Activated naive CD4-positive, alpha-beta T cell treated with anti-CD3 and anti-CD28 coated beads, Interleukin-2, amount 50 U/mL, for 72 hours (primary cell): ENCODE data around the gene CHST4. TPM values are rescaled to one million over a fixed set of nuclear protein-coding genes. Genes with fewer than 3 reads are reported as not detected.
"Not testable (repeated sequence)": the region's sequence is repeated elsewhere in the genome, so short reads cannot be mapped to it uniquely, and the experiment has no call there.

Experiments
- ATAC-seq, 2 donors: fragments of 150-1000 bp; cut with Tn5 transposase; 2 replicates each; pipeline ENCODE4 v1.10.0; 2021; ENCODE audit warnings: mild to moderate bottlenecking in 2 of 2, moderate library complexity in 2 of 2
- DNase-seq, 2 donors: peaks; one replicate each; pipeline ENCODE4 v3.0.0; 2021 to 2022; ENCODE audit warnings: low spot score in 2 of 2
- H3K27ac Mint-ChIP-seq, 2 donors: one replicate each; pipeline ENCODE4 v1.8.0; 2022; ENCODE audit warnings: mild to moderate bottlenecking in 2 of 2, mixed read lengths in 2 of 2
- H3K36me3 Mint-ChIP-seq, 2 donors: one replicate each; pipeline ENCODE4 v1.8.0; 2022; ENCODE audit warnings: mixed read lengths in 2 of 2
- H3K9me3 Mint-ChIP-seq, 2 donors: one replicate each; pipeline ENCODE4 v1.8.0; 2022; ENCODE audit warnings: mixed read lengths in 2 of 2
- total RNA-seq, 2 donors: library from RNA; stranded (reverse); gene quantifications; one replicate each; pipeline ENCODE4 v1.2.3, GENCODE V29; 2022

Gene CHST4
- total RNA-seq = not detected

DNA sequence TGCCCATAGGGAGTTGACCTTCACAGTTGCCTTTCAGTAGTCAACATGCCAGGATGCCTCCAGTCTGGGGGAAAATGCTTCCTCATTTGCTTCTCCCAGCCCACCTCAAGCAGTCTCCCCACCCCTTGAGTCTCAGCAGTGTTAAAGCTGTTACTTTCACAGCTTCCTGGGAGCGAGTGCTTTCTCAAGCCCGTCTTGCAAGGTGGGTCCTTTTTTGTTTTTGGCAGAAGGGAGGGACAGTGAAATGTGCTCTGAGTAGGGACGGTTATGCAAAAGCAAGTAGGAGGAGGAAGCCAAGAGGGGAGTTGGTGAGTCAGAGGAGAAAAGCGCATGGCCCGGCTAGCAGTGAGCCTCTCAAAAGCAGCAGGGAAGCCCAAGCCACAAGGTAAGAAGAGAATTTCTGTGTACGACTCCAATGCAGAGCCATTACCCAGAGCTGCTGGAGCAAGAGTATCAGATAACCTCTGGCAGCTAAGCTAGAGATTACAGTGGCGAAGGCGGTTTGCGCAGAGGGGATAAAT is at the start of gene CHST4:
CHST4 (plus strand) TSS at position 316 of the 521 bp plus-strand sequence. CDS start 10,252 bp downstream, outside the sequence.
- no peak for DNase-seq
- no peaks in the 10 kb centered on the region for H3K36me3 Mint-ChIP-seq
- peak; percentile 39 to 47 for ATAC-seq
- H3K27ac Mint-ChIP-seq = peak within 1 kb of the TSS in 1 of 2 donors; percentile 17
- H3K9me3 Mint-ChIP-seq = no peaks in the 10 kb centered on the region

DNA sequence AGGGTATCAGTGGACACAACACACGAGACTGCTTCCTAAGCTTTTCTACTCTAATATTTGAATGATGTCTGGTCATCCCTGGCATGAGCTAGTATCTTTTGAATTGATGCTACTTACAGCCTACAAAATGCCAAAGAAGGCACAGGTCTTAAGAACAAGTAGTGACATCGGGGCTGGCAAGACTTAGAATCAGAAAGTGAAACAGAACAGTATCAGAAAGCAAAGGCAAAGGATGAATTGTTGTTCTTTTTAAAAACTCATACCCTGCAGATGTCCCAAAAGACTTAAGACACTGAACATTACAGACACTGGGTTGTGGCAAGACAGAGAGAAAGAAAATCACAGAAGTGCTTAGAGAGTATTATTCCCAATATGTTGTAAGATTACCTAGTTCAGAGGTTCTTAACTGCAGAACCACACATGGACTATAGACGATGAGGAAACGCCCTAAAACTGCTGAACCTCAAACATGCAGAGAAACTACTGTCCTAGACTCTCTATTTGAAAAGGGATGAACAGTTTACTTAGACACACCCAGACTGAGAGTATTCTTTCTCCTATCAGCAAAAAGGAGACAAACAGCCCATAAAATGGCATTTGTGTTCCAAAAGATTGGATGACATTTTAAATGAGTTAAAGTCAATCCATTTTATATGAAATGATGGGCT is 49.6 kb upstream of the CHST4 start:
- H3K9me3 Mint-ChIP-seq = no peaks in the 10 kb centered on the region
- DNase-seq (no peak), ATAC-seq (no peak)
- H3K27ac Mint-ChIP-seq = no peak overlapping the region
- H3K36me3 Mint-ChIP-seq = peaks cover 0 to 5% of the 10 kb centered on the region in 2 donors

DNA sequence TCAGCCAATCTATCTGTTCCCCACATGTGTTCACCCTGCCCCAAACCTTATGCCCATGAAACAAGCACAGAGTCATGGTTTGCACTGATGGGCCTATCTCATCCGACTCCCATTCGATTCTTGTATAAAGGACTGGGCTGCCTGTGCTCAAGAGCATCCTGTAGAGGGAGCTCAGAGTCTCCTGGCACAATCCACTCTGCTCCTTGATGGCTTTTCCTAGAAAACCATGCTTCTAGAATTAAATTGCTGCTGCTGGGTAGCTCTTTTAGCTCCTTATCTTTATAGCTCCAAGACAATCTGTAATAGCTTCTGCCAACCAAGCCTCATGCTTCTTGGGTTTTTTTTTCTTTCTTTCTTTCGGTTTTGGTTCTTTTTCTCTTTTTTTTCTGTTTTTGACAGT is 46.8 kb upstream of the CHST4 start:
- DNase-seq = no peak
- ATAC-seq = no peak
- H3K9me3 Mint-ChIP-seq = no peaks in the 10 kb centered on the region
- H3K36me3 Mint-ChIP-seq = peaks cover 5 to 7% of the 10 kb centered on the region in 2 donors
- H3K27ac Mint-ChIP-seq = no peak overlapping the region

DNA sequence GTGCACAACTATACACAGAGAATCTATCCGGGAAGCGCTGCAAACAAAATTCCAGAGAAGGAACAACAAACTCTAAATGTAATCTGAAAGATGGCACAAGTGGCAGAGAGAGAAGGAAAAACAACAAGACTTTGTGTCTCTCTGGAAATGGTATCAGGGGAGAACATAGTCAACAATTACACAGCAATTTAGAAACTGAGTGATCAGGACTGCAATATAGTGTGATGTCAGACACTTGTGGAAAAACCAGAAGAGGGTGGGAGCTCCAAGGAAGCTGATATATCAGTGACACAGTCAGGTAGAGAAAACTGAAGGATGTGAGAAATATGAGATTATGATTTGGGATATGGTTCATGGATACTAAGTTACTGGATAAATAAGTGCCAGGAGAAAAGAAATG is 45.3 kb upstream of the CHST4 start:
- DNase-seq (no peak), ATAC-seq (no peak)
- no peaks in the 10 kb centered on the region for H3K9me3 Mint-ChIP-seq
- H3K27ac Mint-ChIP-seq = peak overlapping the region in 1 of 2 donors; percentile 9
- peaks cover 3 to 7% of the 10 kb centered on the region in 2 donors for H3K36me3 Mint-ChIP-seq

DNA sequence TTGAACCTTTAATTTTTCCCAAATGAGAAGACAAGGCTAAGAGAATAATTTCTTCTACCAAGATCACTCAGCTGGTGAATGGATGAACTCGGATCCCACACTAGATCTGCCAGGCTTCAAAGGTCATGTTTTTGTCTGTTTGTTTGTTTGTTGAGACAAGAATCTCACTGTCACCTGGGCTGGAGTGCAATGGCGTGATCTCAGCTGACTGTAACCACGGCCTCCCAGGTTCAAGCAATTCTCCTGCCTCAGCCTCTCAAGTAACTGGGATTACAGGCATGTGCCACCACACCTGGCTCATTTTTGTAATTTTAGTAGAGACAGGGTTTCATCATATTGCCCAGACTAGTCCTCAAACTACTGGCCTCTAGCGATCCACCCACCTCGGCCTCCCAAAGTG is 43.7 kb upstream of the CHST4 start:
- no peak for ATAC-seq
- H3K36me3 Mint-ChIP-seq = peaks cover 0 to 7% of the 10 kb centered on the region in 2 donors
- DNase-seq = no peak
- no peaks in the 10 kb centered on the region for H3K9me3 Mint-ChIP-seq
- H3K27ac Mint-ChIP-seq = no peak overlapping the region

DNA sequence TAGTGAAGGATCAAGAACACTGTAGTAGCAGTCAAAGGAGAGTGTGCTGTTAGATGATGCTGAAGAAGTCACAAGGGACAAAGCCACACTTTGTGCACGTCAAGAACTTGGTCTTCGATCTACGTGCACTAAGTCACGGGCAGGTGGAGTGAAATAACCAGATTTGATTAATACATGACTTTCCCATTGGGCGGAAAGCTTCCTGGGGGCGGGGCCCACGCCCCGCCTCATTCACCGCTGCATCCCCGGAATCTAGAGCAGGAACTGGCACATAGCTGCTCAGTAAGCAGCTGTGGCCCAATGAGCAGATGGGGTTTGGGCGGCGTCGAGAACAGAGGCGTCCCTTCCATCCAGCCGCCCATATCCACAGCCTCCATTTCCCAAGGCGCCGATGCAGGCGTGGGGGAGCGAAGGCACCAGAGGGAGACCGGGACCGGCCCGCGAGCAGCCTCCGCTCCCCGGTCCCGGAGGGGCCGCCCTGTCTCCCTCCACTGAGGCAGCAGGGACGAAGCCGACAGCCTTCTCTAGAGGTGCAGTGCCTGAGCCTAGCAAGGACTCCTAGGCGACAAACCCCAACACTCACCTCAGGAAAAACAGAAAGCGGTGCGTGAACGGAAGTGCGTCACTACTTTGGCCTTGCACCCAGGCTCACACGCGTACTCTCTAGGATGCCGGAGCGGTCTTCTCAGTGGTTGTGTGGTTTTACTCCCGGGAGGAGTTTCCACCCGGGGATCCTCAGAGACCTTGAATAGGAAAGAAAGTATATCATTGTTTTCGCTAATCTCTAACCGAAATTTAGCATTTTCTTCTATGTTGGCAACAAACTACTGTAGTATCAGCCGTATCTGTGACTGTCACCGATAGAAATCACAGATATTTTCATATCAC is 42.0 kb upstream of the CHST4 start:
- ATAC-seq = peak; percentile 94
- Mint-ChIP-seq H3K36me3 (peaks cover 0 to 7% of the 10 kb centered on the region in 2 donors), H3K27ac (peak overlapping the region; percentile 82 to 93), H3K9me3 (no peaks in the 10 kb centered on the region)
- peak; percentile 69 to 87 for DNase-seq

DNA sequence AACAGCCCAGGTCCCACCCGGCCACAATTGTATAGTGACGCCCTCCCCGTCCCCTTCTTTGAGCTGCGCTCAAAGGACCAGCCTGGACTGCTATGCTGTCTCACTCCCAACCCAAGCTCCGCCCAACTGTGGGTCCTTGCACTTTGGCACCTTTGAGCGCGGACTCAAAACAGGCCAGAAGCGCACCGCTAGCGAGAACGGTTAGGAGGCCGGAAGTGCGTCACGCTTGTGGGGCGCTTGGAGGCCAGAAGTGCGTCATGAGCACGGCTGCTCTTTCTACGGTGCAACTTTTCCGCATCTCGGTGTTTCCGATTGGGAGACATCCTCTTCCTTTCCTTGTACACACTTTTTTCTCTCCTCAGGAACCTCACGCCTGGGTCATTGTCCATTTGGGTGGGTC is 37.1 kb upstream of the CHST4 start, which contains the start of gene ZNF19:
ZNF19 (minus strand) TSS at position 203 of the 400 bp plus-strand sequence. CDS start 7,210 bp downstream, outside the sequence.
- Mint-ChIP-seq H3K36me3 (no peaks in the 10 kb centered on the region), H3K9me3 (no peaks in the 10 kb centered on the region), H3K27ac (no peak within 1 kb of the TSS)
- ATAC-seq (no peak), DNase-seq (no peak)

DNA sequence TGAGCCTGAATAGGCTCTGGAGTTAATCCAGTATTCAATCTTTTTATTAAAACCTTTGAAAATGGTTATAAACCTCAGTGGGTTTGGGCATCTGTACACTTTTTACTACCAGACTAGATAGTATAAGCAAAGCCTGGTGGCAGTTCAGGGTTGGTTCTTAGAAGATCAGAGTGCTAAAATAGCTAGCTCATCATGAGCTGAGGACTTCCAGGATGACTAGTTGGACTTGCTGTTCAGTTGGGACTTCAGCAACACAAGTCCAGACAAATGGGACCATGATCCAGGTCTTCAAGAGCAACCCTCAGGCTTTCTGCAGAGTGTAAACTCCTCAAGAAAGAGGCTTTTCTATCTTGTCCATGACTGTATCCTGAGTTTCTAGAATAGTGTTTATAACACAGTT is 35.9 kb upstream of the CHST4 start:
- ATAC-seq (no peak), DNase-seq (no peak)
- H3K36me3 Mint-ChIP-seq = no peaks in the 10 kb centered on the region
- no peaks in the 10 kb centered on the region for H3K9me3 Mint-ChIP-seq
- H3K27ac Mint-ChIP-seq = no peak overlapping the region

DNA sequence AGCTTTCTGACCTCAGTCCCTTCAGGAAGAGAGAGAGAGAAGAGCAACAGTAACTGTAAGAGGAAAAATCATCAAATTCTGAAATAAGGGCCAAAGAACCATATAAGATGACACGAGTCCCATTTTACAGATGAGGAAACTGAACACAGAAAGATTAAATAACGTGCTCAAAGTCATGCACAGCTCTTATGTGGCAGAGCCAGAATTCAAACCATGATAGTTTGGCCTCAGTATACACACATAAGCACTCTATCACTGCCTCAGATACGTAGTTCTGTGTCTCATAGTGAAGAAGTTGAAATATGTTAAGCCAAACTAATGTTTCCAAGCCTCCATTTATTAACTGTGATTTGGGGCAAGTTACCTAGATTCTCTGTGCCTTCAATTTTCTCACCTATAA is 35.2 kb upstream of the CHST4 start:
- no peaks in the 10 kb centered on the region for H3K36me3 Mint-ChIP-seq
- H3K27ac Mint-ChIP-seq = no peak overlapping the region
- DNase-seq = no peak
- no peak for ATAC-seq
- H3K9me3 Mint-ChIP-seq = no peaks in the 10 kb centered on the region

DNA sequence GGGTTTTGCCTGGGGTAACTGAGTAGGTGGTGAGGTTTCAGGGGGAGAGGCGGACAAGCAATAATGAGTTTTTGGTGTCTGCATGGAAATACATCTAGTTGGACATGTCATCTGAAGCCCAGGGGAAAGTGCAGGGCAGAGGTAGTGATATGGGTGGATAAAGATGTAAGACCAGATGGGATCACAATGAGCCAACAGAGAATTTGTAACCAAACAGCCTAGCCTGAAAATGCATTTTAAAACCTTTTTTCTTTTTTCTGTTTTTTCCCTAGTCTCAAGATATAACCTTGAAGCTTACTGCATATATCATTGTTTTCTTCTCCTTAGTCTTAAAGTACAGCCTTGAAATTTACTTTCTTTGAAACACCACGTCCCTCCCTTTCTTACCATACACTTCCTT is 33.4 kb upstream of the CHST4 start:
- no peak overlapping the region for H3K27ac Mint-ChIP-seq
- DNase-seq (no peak), ATAC-seq (no peak)
- no peaks in the 10 kb centered on the region for H3K9me3 Mint-ChIP-seq
- no peaks in the 10 kb centered on the region for H3K36me3 Mint-ChIP-seq

DNA sequence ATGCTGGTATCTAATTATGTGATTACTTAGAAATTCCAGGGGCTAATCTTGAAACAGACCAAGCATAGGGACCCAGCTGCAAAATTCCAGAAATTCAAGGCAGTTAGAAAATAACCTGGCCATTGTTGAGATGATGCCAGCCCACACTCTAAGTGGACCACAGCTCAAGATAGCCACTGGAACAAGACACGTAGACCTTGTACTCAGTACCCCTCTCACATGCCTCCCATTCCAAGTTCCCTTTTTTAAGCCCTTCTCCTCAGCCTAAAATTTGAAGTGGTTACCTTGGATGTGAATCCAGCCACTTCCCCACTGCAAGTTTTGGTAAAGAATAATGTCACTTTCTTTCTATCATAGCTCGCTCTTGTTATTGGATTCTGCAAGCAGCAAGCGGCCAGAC is 33.0 kb upstream of the CHST4 start:
- Mint-ChIP-seq H3K36me3 (no peaks in the 10 kb centered on the region), H3K27ac (no peak overlapping the region), H3K9me3 (no peaks in the 10 kb centered on the region)
- no peak for ATAC-seq
- DNase-seq = no peak

DNA sequence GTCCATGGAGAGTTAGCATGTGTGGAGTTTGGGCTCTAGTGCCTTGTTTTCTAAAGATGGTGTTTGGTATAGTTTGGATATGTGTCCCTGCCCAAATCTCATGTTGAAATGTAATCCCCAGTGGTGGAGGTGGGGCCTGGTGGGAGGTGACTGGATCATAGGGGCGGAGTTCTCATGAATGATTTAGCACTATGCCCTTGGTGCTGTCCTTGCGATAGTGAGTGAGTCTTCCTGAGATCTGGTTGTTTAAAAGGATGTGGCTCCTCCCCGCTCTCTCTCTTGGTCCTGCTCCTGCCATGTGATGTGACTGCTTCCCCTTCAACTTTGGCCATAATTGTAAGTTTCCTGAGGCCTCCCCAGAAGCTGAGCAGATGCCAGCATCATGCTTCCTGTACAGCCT is 28.2 kb upstream of the CHST4 start:
- H3K9me3 Mint-ChIP-seq = no peaks in the 10 kb centered on the region
- no peak for DNase-seq
- ATAC-seq = no peak
- no peak overlapping the region for H3K27ac Mint-ChIP-seq
- H3K36me3 Mint-ChIP-seq = no peaks in the 10 kb centered on the region

DNA sequence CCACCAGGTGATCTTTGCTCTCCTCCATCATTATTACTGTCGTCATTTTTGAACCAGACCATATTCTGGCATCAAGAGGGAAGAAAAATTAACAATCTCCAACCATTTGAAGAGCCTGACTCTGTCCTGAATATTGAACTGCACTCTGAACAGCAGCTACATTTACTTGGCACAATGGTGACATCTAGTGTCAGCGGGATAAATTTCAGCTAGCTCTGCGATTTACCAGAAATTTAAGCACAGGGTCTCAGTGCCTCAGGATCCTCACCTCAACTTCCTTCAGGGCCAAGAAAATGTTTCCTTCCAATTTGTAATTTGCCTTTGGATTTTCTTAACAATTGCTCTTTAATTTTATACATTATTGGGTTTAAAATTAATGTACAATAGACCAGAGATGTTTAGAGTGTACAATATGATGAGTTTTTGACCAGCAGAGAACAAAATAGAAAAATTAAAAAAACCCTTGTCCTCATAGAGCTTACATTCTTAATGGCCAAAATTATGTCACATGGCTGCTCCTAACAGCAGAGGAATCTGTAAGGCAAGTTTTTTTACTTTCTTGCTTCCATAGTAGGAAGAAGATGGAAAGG is 26.4 kb upstream of the CHST4 start:
- H3K27ac Mint-ChIP-seq = no peak overlapping the region
- H3K36me3 Mint-ChIP-seq = no peaks in the 10 kb centered on the region
- DNase-seq (peak in 1 of 2 donors; percentile 57), ATAC-seq (peak; percentile 63 to 66)
- no peaks in the 10 kb centered on the region for H3K9me3 Mint-ChIP-seq

DNA sequence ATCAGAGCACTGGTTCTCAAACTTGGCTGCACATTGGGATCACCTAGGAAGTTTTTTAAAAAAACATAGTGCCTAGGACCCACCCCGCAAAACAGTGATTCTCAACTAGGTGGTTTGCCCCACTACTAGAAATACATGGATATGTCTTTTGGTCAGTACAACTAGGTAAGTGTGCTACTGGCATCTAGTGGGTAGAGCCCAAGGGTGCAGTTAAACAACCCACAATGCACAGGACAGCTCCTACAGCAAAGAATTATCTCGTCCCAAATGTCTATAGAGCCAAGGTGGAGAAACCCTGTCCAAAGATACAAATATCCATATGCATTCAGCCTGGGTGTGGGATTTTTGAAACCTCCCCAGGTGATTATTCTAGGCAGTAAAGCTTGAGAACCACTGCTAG is 25.3 kb upstream of the CHST4 start:
- no peaks in the 10 kb centered on the region for H3K9me3 Mint-ChIP-seq
- H3K36me3 Mint-ChIP-seq = no peaks in the 10 kb centered on the region
- H3K27ac Mint-ChIP-seq = no peak overlapping the region

DNA sequence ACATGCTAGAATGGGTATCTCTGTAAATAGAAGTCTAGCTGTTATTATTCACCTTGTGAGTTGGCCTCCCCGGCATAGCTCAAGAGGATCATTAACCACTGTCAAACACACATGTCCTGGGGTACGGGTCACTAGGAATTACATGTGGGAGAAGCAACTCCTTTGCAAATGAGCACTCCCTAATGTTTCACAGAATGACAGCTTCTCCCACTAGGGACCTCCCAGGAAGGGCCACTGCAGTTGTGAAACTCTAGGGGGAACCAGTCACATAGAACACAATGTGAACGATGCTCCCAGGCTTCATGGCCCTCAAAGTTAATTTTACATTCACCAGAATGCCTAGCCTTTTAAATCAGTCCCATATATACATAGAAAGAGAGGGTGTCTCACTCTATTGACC is 24.7 kb upstream of the CHST4 start:
- Mint-ChIP-seq H3K9me3 (no peaks in the 10 kb centered on the region), H3K27ac (no peak overlapping the region), H3K36me3 (no peaks in the 10 kb centered on the region)
- DNase-seq (no peak), ATAC-seq (no peak)

More for the DNA sequence above, 25.3 kb upstream of the CHST4 start:
- no peak for ATAC-seq
- DNase-seq = no peak

DNA sequence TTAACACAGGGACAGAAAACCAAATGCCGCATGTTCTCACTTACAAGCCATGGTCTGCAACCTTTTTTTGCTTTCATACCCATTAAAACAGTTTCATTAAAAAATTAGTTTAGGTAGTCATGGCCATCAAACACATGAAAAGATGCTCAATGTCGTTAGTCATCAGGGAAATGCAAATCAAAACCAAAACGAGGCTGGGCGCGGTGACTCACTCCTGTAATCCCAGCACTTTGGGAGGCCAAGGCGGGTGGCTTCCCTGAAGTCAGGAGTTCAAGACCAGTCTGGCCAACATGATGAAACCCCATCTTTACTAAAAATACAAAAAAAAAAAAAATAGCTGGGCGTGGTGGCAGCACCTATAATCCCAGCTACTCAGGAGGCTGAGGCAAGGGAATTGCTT is 22.2 kb upstream of the CHST4 start:
- not testable (repeated sequence) for H3K36me3 Mint-ChIP-seq, H3K9me3 Mint-ChIP-seq, DNase-seq, H3K27ac Mint-ChIP-seq, ATAC-seq

DNA sequence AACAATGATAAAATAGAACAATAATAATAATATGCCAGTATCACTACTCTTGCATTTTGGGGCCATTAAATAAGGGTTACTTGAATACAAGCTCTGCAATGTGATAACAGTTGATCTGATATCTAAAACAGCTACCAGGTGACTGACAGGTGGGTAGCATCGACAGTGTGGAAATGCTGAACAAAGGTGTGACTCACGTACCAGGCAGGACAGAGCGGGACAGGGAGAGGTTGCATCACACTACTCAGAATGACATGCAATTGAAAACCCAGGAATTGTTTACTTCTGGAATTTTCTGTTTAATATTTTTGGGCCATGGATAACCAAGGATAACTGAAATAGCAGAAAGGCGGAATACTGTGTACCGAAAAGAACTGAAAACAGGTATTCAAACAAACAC is 21.3 kb upstream of the CHST4 start:
- H3K36me3 Mint-ChIP-seq = no peaks in the 10 kb centered on the region
- DNase-seq = no peak
- H3K27ac Mint-ChIP-seq = no peak overlapping the region
- H3K9me3 Mint-ChIP-seq = no peaks in the 10 kb centered on the region
- ATAC-seq = no peak
